ENCODE results near the gene MTOR. TPM values are rescaled to one million over a fixed set of nuclear protein-coding genes. Genes with fewer than 3 reads are reported as not detected.
A peak's percentile ranks its signal among the peaks of the same experiment; 100 is the strongest.

Gene MTOR
- total RNA-seq, 3 donors from 2014 or later: 37.9 to 50.5 (median 42.5) TPM

DNA sequence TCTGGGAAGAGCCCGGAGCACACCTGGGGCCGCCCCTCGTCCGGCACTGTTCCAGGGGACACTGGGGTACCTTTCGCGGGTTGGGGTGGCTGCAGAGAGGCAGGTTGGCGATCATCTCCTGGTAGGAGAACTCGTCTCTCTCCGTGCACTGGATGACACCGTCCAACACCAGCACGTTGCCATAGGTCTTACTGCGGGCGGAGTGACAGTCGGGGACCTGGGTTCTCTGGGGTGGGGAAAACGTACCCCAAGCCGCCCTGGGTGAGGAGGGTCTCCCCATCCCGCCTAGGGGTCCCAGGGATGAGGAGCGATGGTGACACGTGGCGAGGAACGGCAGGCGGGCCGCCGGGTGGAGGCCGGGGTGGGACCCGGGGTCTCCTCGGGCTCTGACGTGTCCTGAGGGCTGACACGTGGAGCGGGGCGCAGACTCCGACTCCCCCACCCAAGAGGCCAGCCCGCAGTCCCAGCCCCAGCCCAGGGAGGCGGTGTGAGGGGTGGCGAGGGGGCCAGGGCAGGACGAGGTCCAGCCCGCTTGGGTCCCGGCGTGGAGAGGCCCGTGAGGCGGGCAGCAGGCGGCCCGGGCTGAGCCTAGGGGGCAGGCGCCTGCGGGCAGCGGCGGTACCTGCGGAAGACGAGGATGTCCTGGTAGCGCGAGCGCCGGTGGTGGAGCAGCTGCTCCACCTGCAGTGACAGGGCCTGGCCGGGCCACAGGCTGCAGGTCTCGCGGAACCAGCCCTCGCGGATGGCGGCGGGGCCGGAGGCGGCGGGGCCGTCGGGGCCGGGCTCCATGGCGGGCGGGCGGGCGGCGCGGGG is 203.0 kb downstream of the MTOR start:
- peak in 2 of 3 donors; percentile 43 to 69 for DNase-seq
- ATAC-seq: peak; percentile 8
- intact Hi-C loops (cut with DNase I, micrococcal nuclease): no loop called here
- Histone ChIP-seq H3K4me1 (ENCODE audit: low read depth) (peaks cover 14% of the 10 kb centered on the region), H3K4me3 (peak overlapping the region; percentile 61), H3K36me3 (ENCODE audit: low read depth) (no peaks in the 10 kb centered on the region), H3K9me3 (no peaks in the 10 kb centered on the region)
- TF ChIP-seq, protein P1, sequence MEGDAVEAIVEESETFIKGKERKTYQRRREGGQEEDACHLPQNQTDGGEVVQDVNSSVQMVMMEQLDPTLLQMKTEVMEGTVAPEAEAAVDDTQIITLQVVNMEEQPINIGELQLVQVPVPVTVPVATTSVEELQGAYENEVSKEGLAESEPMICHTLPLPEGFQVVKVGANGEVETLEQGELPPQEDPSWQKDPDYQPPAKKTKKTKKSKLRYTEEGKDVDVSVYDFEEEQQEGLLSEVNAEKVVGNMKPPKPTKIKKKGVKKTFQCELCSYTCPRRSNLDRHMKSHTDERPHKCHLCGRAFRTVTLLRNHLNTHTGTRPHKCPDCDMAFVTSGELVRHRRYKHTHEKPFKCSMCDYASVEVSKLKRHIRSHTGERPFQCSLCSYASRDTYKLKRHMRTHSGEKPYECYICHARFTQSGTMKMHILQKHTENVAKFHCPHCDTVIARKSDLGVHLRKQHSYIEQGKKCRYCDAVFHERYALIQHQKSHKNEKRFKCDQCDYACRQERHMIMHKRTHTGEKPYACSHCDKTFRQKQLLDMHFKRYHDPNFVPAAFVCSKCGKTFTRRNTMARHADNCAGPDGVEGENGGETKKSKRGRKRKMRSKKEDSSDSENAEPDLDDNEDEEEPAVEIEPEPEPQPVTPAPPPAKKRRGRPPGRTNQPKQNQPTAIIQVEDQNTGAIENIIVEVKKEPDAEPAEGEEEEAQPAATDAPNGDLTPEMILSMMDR (IDR thresholded peaks at IDR 0.05): no peak

DNA sequence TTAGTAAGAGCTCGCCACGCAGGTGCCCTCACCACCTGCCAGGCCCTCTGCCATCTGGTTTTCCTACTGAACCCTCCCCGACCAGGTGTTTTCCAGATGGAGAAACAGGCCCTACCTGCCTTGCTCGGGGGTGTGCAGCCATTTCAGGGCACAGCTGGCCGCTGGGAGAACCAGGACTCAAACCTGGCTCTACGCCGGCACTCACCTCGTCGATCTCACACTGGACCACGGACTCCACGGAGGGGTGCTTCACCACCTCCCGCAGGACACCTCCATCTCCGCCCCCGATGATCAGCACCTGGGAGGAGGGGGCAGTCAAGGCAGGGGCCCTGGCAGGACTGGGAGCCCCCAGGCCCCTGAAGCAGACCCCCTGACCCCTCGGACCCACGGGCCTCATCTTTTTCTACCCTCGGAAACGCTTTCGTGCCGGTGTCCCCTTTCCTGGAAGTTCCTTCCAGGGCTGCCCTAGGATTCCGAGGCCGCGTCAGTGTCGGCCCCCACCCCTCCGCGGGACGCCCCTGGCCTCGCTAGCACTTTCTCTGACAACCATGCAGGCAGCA is 203.7 kb downstream of the MTOR start:
- intact Hi-C loops (cut with DNase I, micrococcal nuclease): no loop called here

DNA sequence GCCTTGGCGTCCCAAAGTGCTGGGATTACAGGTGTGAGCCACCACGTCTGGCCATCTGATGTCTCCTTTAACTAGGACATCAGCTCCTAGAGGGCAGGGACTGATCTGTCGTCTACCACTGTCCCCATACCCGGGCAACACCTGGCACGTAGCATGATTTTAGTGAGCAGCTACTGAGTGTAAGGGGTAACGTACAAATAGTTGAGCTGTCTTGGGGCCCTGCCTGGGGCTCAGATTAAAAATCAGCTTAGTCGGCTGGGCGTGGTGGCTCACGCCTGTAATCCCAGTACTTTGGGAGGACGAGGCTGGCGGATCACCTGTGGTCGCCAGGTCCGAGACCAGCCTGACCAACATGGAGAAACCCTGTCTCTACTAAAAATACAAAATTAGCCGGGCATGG is 204.3 kb downstream of the MTOR start:
- Histone ChIP-seq H3K36me3 (ENCODE audit: low read depth) (no peaks in the 10 kb centered on the region), H3K4me3 (no peak overlapping the region), H3K9me3 (no peaks in the 10 kb centered on the region), H3K4me1 (ENCODE audit: low read depth) (peaks cover 17% of the 10 kb centered on the region)
- intact Hi-C loops (cut with DNase I, micrococcal nuclease): no loop called here
- TF ChIP-seq, protein P1 (IDR thresholded peaks at IDR 0.05): no peak
- ATAC-seq (no peak), DNase-seq (no peak)

More for the DNA sequence above, 203.7 kb downstream of the MTOR start:
- TF ChIP-seq, protein P1 (IDR thresholded peaks at IDR 0.05): no peak
- H3K4me1 ChIP-seq (ENCODE audit: low read depth): peaks cover 14% of the 10 kb centered on the region
- H3K36me3 ChIP-seq (ENCODE audit: low read depth): no peaks in the 10 kb centered on the region
- DNase-seq (peak; percentile 27 to 64 (median 48)), ATAC-seq (peak; percentile 2)
- H3K4me3 ChIP-seq: no peak overlapping the region
- no peaks in the 10 kb centered on the region for H3K9me3 ChIP-seq

DNA sequence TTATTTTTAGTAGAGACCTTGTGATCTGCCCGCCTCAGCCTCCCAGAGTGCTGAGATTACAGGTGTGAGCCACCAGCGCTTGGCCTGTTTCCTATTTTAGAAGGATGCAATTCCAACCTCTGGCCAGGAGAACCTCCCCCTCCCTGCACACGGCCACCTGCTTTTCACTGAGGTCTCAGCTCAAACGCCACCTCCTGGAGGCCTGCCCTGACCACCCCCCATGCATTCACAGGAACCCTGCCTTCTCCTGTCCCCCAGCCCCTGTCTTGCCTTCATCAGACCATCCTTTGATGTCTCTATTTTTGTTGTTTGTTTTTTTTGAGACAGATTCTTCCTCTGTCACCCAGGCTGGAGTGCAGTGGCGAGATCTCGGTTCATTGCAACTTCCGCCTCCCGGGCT is 204.9 kb downstream of the MTOR start:
- no peak for DNase-seq
- H3K36me3 ChIP-seq (ENCODE audit: low read depth): no peaks in the 10 kb centered on the region

More for the DNA sequence above, 204.9 kb downstream of the MTOR start:
- H3K4me3 ChIP-seq: no peak overlapping the region
- ATAC-seq: no peak
- intact Hi-C loops (cut with DNase I, micrococcal nuclease): no loop called here
- H3K9me3 ChIP-seq: no peaks in the 10 kb centered on the region
- peaks cover 17% of the 10 kb centered on the region for H3K4me1 ChIP-seq (ENCODE audit: low read depth)
- TF ChIP-seq, protein P1 (IDR thresholded peaks at IDR 0.05): no peak

Other genes starting within 250 kb of the MTOR start
- 100 to 1,000 TPM; 123 to 155 (median 147) TPM for gene TARDBP, start 249.9 kb downstream of the MTOR start, total RNA-seq
- gene MASP2, start 215.3 kb downstream of the MTOR start, total RNA-seq: not detected
- 10 to 100 TPM; 14.0 to 46.3 (median 34.3) TPM for gene SRM, start 202.5 kb downstream of the MTOR start, total RNA-seq
- gene EXOSC10, start 162.7 kb downstream of the MTOR start, total RNA-seq: 10 to 100 TPM; 47.1 to 52.9 (median 50.7) TPM
- gene ANGPTL7, start 73.2 kb downstream of the MTOR start, total RNA-seq: 1 to 10 TPM in 1 of 3 donors, under 1 TPM in 1, not detected in 1; 0.72 to 1.8 TPM
- gene UBIAD1, start 10.6 kb upstream of the MTOR start, total RNA-seq: 10 to 100 TPM in 2 of 3 donors, 1 to 10 TPM in 1; 8.9 to 14.9 (median 12.6) TPM
- gene DISP3, start 216.6 kb upstream of the MTOR start, total RNA-seq: under 1 TPM; 0.17 to 0.23 (median 0.19) TPM

All from mucosa of descending colon (tissue), 3 donors.